Keratinocyte (primary cell): ENCODE measurements around the gene SLC36A3.

ENCODE experiments used
- EZH2 ChIP-seq: IDR thresholded peaks from one replicate; pipeline ENCODE4 v1.6.1; 2012; ENCODE audit warnings: inconsistent platforms, mild to moderate bottlenecking, low read length, moderate library complexity
- TF ChIP-seq, protein P1 (sequence below), 3 experiments: IDR thresholded peaks in 1 of 3; conservative IDR thresholded peaks in 1 of 3; optimal IDR thresholded peaks in 1 of 3; 2 replicates in 2 of 3; 3 replicates in 1 of 3; pipeline versions ENCODE3 to v1.5.1; 2011; ENCODE audit warnings: low read length in 3 of 3, mild to moderate bottlenecking in 3 of 3, moderate library complexity in 2 of 3, control low read depth in 1 of 3, inconsistent platforms in 1 of 3; ENCODE audit not compliant: insufficient read depth in 2 of 3; ENCODE audit errors: extremely low read depth in 1 of 3

DNA sequence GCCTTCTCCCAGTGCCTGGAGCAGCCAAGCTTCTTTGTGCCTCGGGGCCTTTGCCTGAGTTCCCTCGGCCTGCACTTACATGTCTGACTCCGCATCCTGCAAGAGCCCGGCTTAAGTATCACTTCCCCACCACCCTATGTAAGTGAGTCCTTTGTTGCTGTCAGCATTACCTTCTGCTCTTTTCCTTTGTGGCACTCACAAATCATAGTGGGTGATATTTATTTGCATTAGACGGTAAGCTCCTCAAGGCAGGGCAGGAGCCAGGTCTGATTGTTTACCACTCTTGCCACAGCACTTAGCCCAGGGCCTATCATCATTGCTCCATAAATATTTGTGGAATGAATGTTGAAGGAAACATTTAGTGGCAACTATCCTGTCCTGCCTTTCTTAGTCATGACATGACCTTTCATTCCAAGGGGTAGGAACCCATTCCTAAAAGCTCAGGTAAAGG lies 45.8 kb downstream of the SLC36A3 start:
- TF ChIP-seq, protein P1, sequence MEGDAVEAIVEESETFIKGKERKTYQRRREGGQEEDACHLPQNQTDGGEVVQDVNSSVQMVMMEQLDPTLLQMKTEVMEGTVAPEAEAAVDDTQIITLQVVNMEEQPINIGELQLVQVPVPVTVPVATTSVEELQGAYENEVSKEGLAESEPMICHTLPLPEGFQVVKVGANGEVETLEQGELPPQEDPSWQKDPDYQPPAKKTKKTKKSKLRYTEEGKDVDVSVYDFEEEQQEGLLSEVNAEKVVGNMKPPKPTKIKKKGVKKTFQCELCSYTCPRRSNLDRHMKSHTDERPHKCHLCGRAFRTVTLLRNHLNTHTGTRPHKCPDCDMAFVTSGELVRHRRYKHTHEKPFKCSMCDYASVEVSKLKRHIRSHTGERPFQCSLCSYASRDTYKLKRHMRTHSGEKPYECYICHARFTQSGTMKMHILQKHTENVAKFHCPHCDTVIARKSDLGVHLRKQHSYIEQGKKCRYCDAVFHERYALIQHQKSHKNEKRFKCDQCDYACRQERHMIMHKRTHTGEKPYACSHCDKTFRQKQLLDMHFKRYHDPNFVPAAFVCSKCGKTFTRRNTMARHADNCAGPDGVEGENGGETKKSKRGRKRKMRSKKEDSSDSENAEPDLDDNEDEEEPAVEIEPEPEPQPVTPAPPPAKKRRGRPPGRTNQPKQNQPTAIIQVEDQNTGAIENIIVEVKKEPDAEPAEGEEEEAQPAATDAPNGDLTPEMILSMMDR (optimal IDR thresholded peaks at IDR 0.05 in 1 of 3, IDR thresholded peaks at IDR 0.05 in 1 of 3, conservative IDR thresholded peaks at IDR 0.05 in 1 of 3; ENCODE audit: extremely low read depth in 1 of 3, insufficient read depth in 2 of 3, low read length in 3 of 3): no peak
- no peak for TF ChIP-seq EZH2
